Right cardiac atrium (tissue), 5 donors: ENCODE results near the gene ELAVL1. TPM values are rescaled to one million over a fixed set of nuclear protein-coding genes. Genes with fewer than 3 reads are reported as not detected.
A peak's percentile ranks its signal among the peaks of the same experiment; 100 is the strongest.

ENCODE experiments used
- ATAC-seq, 2 donors: fragments of 200-7000 bp; cut with Tn5 transposase; one replicate each; pipeline versions ENCODE4 v1.8.0 to v1.9.1; 2020; ENCODE audit warnings: moderate library complexity in 2 of 2, mild to moderate bottlenecking in 1 of 2
- DNase-seq, 3 donors: peaks; one replicate each; pipeline ENCODE4 v3.0.0-alpha.2; 2020
- H3K27ac ChIP-seq: one replicate; pipeline ENCODE4 v1.5.1; 2013; ENCODE audit warnings: mild to moderate bottlenecking, low read length, control low read depth, moderate library complexity
- H3K27me3 ChIP-seq: one replicate; pipeline ENCODE4 v1.6.1; 2013; ENCODE audit not compliant: control insufficient read depth, insufficient read depth
- H3K4me1 ChIP-seq: one replicate; pipeline ENCODE4 v1.6.1; 2013; ENCODE audit warnings: low read length; ENCODE audit not compliant: control insufficient read depth, insufficient read depth
- H3K4me3 ChIP-seq: one replicate; pipeline ENCODE4 v1.5.1; 2013; ENCODE audit warnings: low read length, control low read depth
- H3K9me3 ChIP-seq: one replicate; pipeline ENCODE4 v1.6.1; 2013; ENCODE audit warnings: low read length; ENCODE audit not compliant: control insufficient read depth
- WGBS: extraction: QIAGEN DNeasy Blood & Tissue Kit; methylation state at CpG from one replicate; pipeline ENCODE4 v1.1.7; 2013; 5-methylcytosine and 5-hydroxymethylcytosine counted together
- intact Hi-C, 4 donors: fragments of 100-400 bp; cut with DNase I; formaldehyde crosslinking; loops; one replicate each; pipeline versions ENCODE4 v1.11.0 to v1.14.0; 2022 to 2023
- polyA plus RNA-seq: library from polyadenylated mRNA; stranded (reverse); fragments of 200-250 nt; gene quantifications from one replicate; pipeline ENCODE4 v1.2.3, GENCODE V29; 2013
- total RNA-seq, 4 donors: library from RNA; stranded (reverse); fragmentation: NEBNext Ultra II Directional; extraction: Animal tissue kit (Norgen Biotek cat#: 25700); gene quantifications; one replicate each; pipeline ENCODE4 v1.2.1, GENCODE V29; 2021
- donor health status: healthy with polysubstance abuse.
- donor health status: DM: no; HTN: yes; CAD: no.
- donor health status: DM: no; HTN: no; CAD: no.
- donor health status: DM: no; HTN: yes; CAD: no; lungs with severe emphysema.
- donor health status: DM: yes; HTN: yes; CAD: no.

ELAVL1 gene
- total and polyA plus RNA-seq, 5 donors: 28.4 to 67.5 (median 64.2) TPM

GRCh38 chr19:7927605-7928333 is 77.7 kb downstream of the ELAVL1 start:
- H3K27me3 ChIP-seq: no peaks in the 10 kb centered on the region
- WGBS: 79% methylated on average over 23 of the region's 23 CpGs
- ATAC-seq: peak; percentile 2 to 6
- H3K27ac ChIP-seq: peak overlapping the region; percentile 41
- H3K4me3 ChIP-seq: no peak overlapping the region
- peaks cover 2% of the 10 kb centered on the region for H3K4me1 ChIP-seq
- DNase-seq: peak; percentile 42 to 73 (median 71)
- intact Hi-C loops: no loop called here
- H3K9me3 ChIP-seq: no peaks in the 10 kb centered on the region

GRCh38 chr19:7926727-7927604 is 78.5 kb downstream of the ELAVL1 start:
- DNase-seq (peak in 2 of 3 donors; percentile 38 to 60), ATAC-seq (peak; percentile 3 to 7)
- Histone ChIP-seq H3K4me3 (no peak overlapping the region), H3K9me3 (no peaks in the 10 kb centered on the region), H3K27ac (no peak overlapping the region), H3K27me3 (no peaks in the 10 kb centered on the region), H3K4me1 (peaks cover 2% of the 10 kb centered on the region)
- 80% methylated on average over 32 of the region's 32 CpGs for WGBS
- intact Hi-C loops: no loop called here

GRCh38 chr19:7926021-7926726 is 79.3 kb downstream of the ELAVL1 start, which contains the start of gene CTXN1:
Gene CTXN1 (minus strand): TSS chr19:7926135. CDS start chr19:7925538, 597 bp downstream.
- peaks cover 4% of the 10 kb centered on the region for H3K4me1 ChIP-seq
- WGBS: 7% methylated on average over 65 of the region's 65 CpGs
- no peaks in the 10 kb centered on the region for H3K9me3 ChIP-seq
- peak within 1 kb of the TSS; percentile 56 for H3K4me3 ChIP-seq
- DNase-seq (peak; percentile 74 to 91 (median 89)), ATAC-seq (peak; percentile 32 to 44)
- no peak within 1 kb of the TSS for H3K27ac ChIP-seq
- intact Hi-C loops: no loop called here
- H3K27me3 ChIP-seq: no peaks in the 10 kb centered on the region

- intact Hi-C loops: no loop called here
- no peaks in the 10 kb centered on the region for H3K27me3 ChIP-seq
- H3K27ac ChIP-seq: no peak overlapping the region
- ATAC-seq (no peak), DNase-seq (peak; percentile 71 to 88 (median 85))
- H3K4me3 ChIP-seq: peak overlapping the region; percentile 56
- peaks cover 4% of the 10 kb centered on the region for H3K4me1 ChIP-seq
- under 1% methylated on average over 96 of the region's 98 CpGs for WGBS
- H3K9me3 ChIP-seq: no peaks in the 10 kb centered on the region
These were observed 80.1 kb downstream of the ELAVL1 start for GRCh38 chr19:7925171-7925851.

- Histone ChIP-seq H3K4me1 (peaks cover 4% of the 10 kb centered on the region), H3K27ac (no peak overlapping the region), H3K27me3 (no peaks in the 10 kb centered on the region), H3K9me3 (no peaks in the 10 kb centered on the region), H3K4me3 (no peak overlapping the region)
- WGBS: 47% methylated on average over 31 of the region's 34 CpGs
- intact Hi-C loops: no loop called here
- ATAC-seq (no peak), DNase-seq (peak; percentile 34 to 68 (median 56))
These were observed 80.7 kb downstream of the ELAVL1 start for GRCh38 chr19:7924651-7925170.

GRCh38 chr19:7924241-7924640 is 81.2 kb downstream of the ELAVL1 start:
- Histone ChIP-seq H3K4me3 (no peak overlapping the region), H3K27ac (no peak overlapping the region), H3K27me3 (no peaks in the 10 kb centered on the region), H3K4me1 (peaks cover 4% of the 10 kb centered on the region), H3K9me3 (no peaks in the 10 kb centered on the region)
- WGBS: 79% methylated on average over 12 of the region's 12 CpGs
- intact Hi-C loops: no loop called here
- ATAC-seq (no peak), DNase-seq (peak in 1 of 3 donors; percentile 28)

GRCh38 chr19:7923295-7924191 is 81.9 kb downstream of the ELAVL1 start:
- H3K4me3 ChIP-seq: no peak overlapping the region
- 80% methylated on average over 31 of the region's 31 CpGs for WGBS

GRCh38 chr19:7922836-7923195 is 82.6 kb downstream of the ELAVL1 start:
- no peak overlapping the region for H3K27ac ChIP-seq
- H3K9me3 ChIP-seq: no peaks in the 10 kb centered on the region
- peaks cover 2% of the 10 kb centered on the region for H3K4me1 ChIP-seq
- peak in 2 of 3 donors; percentile 13 to 60 for DNase-seq
- intact Hi-C loops: no loop called here
- H3K4me3 ChIP-seq: no peak overlapping the region
- WGBS: 89% methylated on average over 8 of the region's 8 CpGs
- H3K27me3 ChIP-seq: no peaks in the 10 kb centered on the region
- no peak for ATAC-seq

More at GRCh38 chr19:7923295-7924191, 81.9 kb downstream of the ELAVL1 start:
- no peaks in the 10 kb centered on the region for H3K27me3 ChIP-seq
- intact Hi-C loops: no loop called here
- DNase-seq (peak; percentile 28 to 65 (median 58)), ATAC-seq (no peak)
- peaks cover 4% of the 10 kb centered on the region for H3K4me1 ChIP-seq
- no peak overlapping the region for H3K27ac ChIP-seq
- H3K9me3 ChIP-seq: no peaks in the 10 kb centered on the region

GRCh38 chr19:7921967-7922835 is 83.2 kb downstream of the ELAVL1 start:
- no peaks in the 10 kb centered on the region for H3K9me3 ChIP-seq
- ATAC-seq (no peak), DNase-seq (peak; percentile 25 to 64 (median 59))
- H3K27ac ChIP-seq: no peak overlapping the region
- WGBS: 94% methylated on average over 31 of the region's 31 CpGs
- H3K4me3 ChIP-seq: no peak overlapping the region
- intact Hi-C loops: no loop called here
- no peaks in the 10 kb centered on the region for H3K27me3 ChIP-seq
- peaks cover 2% of the 10 kb centered on the region for H3K4me1 ChIP-seq
